ENCODE results near the gene PCBP3.

The PCBP3 gene

DNA sequence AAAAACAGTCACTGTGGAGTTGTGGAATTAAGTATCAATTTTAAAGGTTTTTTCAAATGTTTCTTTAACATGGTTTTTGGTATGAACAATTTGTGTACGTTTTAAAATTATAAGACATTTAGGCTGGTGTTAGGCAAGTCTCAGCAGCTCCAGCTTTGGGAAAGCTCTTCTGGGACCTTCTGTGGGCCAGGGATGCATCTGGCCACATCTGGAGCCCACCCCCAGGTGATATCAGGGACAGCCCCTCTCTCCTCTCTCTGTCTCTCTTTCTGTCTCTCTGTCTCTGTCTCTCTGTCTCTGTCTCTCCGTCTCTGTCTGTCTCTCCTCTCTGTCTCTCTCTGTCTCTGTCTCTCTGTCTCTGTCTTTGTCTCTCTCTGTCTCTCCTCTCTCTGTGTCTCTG, 336.7 kb downstream of the PCBP3 start:
- H3K4me1 ChIP-seq (ENCODE audit: insufficient read depth, low read length) = peaks cover 19% of the 10 kb centered on the region
- peaks cover 3% of the 10 kb centered on the region for H3K27me3 ChIP-seq (ENCODE audit: insufficient read depth, low read length)
- H2AFZ ChIP-seq (ENCODE audit: low read depth, low read length) = no peak overlapping the region
- H3K4me3 ChIP-seq (ENCODE audit: low read length) = no peak overlapping the region
- H3K36me3 ChIP-seq (ENCODE audit: insufficient read depth, low read length) = peaks cover 8% of the 10 kb centered on the region
- no peaks in the 10 kb centered on the region for H3K9me3 ChIP-seq (ENCODE audit: low read length)

DNA sequence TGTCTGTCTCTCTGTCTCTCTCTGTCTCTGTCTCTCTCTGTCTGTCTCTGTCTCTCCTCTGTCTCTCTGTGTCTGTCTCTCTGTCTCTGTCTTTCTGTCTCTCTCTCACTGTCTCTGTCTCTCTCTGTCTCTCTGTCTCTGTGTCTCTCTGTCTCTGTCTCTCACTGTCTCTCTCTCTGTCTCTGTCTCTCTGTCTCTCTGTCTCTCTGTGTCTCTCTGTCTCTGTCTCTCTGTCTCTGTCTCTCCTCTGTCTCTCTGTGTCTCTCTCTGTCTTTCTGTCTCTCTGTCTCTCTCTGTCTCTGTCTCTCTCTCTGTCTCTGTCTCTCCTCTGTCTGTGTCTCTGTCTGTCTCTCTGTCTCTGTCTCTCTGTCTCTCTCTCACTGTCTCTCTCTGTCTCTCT, 337.2 kb downstream of the PCBP3 start:
- H3K4me1 ChIP-seq (ENCODE audit: insufficient read depth, low read length) = peaks cover 19% of the 10 kb centered on the region
- no peaks in the 10 kb centered on the region for H3K9me3 ChIP-seq (ENCODE audit: low read length)
- peaks cover 13% of the 10 kb centered on the region for H3K36me3 ChIP-seq (ENCODE audit: insufficient read depth, low read length)
- peaks cover 2% of the 10 kb centered on the region for H3K27me3 ChIP-seq (ENCODE audit: insufficient read depth, low read length)
- peak overlapping the region; percentile 38 for H3K4me3 ChIP-seq (ENCODE audit: low read length)
- H2AFZ ChIP-seq (ENCODE audit: low read depth, low read length) = peak overlapping the region; percentile 41

DNA sequence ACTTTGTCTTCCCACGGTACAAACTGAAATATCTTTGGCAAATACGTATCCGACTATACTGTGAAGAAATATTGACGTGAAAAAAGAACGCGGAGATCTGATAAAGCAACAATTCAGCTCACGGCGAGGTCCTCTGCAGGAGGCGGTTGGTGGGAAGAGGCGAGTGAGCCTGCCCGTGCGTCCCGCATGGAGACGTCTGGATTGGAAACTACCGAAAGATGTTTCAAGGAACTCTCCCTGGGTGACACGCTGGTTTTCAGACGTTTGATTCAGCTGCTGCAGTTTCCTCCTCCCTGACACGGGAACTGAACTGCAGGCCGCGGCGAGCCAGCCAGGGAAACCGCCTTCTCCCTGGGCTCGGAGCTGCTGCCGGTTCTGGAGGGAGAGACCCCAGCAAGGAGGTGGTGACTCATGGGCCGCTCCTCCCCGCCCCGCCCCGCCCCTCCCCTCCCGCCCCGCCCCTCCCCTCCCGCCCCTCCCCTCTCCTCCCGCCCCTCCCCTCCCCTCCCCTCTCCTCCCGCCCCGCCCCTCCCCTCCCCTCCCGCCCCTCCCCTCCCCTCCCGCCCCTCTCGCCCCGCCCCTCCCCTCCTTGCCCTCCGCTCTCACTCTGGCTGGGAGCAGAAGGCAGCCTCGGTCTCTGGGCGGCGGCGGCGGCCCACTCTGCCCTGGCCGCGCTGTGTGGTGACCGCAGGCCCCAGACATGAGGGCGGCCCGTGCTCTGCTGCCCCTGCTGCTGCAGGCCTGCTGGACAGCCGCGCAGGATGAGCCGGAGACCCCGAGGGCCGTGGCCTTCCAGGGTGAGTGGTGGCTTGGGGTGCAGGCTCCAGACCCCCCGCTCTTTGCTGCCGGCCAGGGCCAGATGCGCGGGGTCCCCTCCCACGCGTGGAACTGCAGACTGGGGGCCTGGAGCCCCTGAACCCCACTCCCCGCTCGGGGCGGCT, 337.9 kb downstream of the PCBP3 start, which contains the start of gene COL6A1:
Gene COL6A1, plus strand, starts transcription at position 620 of the 941 bp plus-strand sequence. Its CDS starts 81 bp downstream, at position 701.
- no peaks in the 10 kb centered on the region for H3K9me3 ChIP-seq (ENCODE audit: low read length)
- peaks cover 2% of the 10 kb centered on the region for H3K27me3 ChIP-seq (ENCODE audit: insufficient read depth, low read length)
- H3K36me3 ChIP-seq (ENCODE audit: insufficient read depth, low read length) = peaks cover 20% of the 10 kb centered on the region
- peak within 1 kb of the TSS; percentile 93 for H3K4me3 ChIP-seq (ENCODE audit: low read length)
- peaks cover 19% of the 10 kb centered on the region for H3K4me1 ChIP-seq (ENCODE audit: insufficient read depth, low read length)
- peak within 1 kb of the TSS; percentile 52 for H2AFZ ChIP-seq (ENCODE audit: low read depth, low read length)

DNA sequence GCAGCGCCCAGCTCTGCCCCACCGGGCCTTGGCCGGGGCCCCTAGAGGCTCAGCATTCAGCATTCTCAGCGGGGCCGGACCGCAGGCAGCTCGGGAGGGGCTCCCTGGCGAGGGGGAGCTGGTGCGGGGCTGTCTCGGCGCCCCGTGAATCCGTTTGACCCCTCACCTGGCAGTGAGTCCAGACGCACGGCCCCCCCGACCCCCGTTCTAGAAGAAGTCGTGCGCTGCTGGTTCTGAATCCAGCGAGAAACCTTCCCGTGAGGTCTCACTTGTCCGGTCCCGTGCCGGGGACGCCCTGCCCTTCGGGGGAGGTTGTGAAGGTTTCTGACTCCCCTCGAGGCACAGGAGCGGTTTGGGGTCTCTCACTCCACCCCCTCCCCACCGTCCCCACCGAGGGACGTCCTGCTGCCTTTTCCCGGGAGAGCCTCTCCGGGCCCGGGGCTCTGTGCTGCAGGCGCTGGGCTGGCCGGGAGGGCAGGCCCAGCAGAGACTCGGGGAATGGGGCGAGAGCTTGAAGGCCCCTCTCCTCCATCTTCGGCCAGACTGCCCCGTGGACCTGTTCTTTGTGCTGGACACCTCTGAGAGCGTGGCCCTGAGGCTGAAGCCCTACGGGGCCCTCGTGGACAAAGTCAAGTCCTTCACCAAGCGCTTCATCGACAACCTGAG, 338.7 kb downstream of the PCBP3 start:
- peaks cover 24% of the 10 kb centered on the region for H3K36me3 ChIP-seq (ENCODE audit: insufficient read depth, low read length)
- H3K4me1 ChIP-seq (ENCODE audit: insufficient read depth, low read length) = peaks cover 19% of the 10 kb centered on the region
- peaks cover 2% of the 10 kb centered on the region for H3K27me3 ChIP-seq (ENCODE audit: insufficient read depth, low read length)
- peak overlapping the region; percentile 52 for H2AFZ ChIP-seq (ENCODE audit: low read depth, low read length)
- H3K9me3 ChIP-seq (ENCODE audit: low read length) = peaks cover 2% of the 10 kb centered on the region
- H3K4me3 ChIP-seq (ENCODE audit: low read length) = peak overlapping the region; percentile 93

DNA sequence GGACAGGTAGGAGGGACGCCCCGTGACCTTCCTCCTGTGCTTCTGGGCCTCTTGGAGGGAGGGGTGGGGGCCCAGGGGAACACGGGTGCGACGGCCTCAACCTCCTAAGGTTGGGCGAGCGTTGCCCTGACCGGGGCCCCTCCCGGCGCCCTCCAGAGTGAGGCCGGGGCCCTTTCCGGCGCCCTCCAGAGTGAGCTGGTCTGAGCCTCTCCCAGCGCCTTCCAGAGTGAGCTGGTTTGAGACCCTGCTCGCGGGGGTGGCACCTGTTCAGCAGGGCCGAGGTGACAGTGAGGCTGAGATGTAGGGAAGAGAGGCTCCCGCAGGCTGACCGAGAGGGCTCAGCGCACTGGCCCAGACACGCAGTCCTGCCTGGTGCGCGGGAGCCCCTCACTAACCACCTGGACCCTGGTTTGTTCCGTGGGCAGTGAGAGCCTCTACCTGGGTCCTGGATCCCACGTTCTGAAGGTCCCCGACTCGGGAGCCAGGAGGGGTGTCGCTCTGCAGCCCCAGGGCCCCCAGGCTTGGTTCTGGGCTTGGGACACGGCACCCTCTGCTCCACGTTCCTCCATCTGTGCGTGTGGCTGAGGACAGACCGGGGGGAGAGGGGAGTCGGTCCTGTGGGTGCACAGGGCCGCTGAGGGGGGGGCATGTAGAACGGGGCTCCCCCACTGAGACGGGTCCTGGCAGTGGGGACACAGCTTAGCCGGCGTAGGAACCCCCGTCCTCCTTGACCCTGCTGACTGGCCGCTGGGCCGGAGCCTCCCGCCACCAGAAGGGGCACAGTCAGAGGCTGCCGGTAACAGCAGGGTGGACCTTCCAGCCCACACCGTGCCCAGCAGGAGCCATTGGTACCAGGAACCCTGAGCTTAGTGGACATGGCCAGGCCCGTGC, 339.5 kb downstream of the PCBP3 start:
- H3K4me3 ChIP-seq (ENCODE audit: low read length) = peak overlapping the region; percentile 93
- H3K4me1 ChIP-seq (ENCODE audit: insufficient read depth, low read length) = peaks cover 19% of the 10 kb centered on the region
- peaks cover 2% of the 10 kb centered on the region for H3K9me3 ChIP-seq (ENCODE audit: low read length)
- peak overlapping the region; percentile 52 for H2AFZ ChIP-seq (ENCODE audit: low read depth, low read length)
- H3K36me3 ChIP-seq (ENCODE audit: insufficient read depth, low read length) = peaks cover 27% of the 10 kb centered on the region
- H3K27me3 ChIP-seq (ENCODE audit: insufficient read depth, low read length) = no peaks in the 10 kb centered on the region

DNA sequence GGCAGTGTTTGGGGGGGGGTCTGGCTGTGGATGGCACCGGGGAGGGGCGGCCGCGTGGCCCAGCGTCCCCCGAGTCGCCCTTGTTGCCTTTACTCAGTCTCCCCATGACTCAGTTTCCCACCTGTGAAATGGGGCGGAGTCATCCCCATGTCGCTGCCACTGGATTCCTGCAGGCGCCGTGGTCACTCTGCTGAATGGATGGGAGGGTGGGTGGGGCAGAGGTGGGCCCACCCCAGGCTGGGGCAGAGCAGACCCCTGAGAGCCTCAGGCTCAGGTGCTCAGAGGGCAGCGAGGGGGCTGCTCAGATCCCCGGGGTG, 340.1 kb downstream of the PCBP3 start:
- Histone ChIP-seq H3K36me3 (ENCODE audit: insufficient read depth, low read length) (peaks cover 28% of the 10 kb centered on the region), H2AFZ (ENCODE audit: low read depth, low read length) (no peak overlapping the region), H3K4me3 (ENCODE audit: low read length) (no peak overlapping the region), H3K9me3 (ENCODE audit: low read length) (peaks cover 2% of the 10 kb centered on the region), H3K27me3 (ENCODE audit: insufficient read depth, low read length) (no peaks in the 10 kb centered on the region), H3K4me1 (ENCODE audit: insufficient read depth, low read length) (peaks cover 19% of the 10 kb centered on the region)

DNA sequence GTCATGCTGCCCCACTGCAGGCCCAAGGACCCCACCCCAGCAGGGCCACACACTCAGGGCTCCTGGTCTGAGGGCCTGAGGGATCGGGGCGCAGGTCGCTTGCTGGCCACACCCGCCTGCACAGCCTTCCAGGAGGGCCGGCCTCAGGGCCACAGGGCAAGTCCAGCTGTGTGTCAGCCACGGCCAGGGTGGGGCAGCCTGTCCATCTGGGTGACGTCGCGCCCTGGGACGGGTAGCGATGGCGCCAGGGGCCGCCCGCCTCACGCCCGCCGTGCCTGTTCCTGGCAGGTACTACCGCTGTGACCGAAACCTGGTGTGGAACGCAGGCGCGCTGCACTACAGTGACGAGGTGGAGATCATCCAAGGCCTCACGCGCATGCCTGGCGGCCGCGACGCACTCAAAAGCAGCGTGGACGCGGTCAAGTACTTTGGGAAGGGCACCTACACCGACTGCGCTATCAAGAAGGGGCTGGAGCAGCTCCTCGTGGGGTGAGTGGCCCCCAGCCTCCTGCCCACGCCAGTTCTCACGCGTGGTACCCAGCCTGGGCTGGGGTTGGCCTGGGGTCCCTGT, 340.5 kb downstream of the PCBP3 start:
- Histone ChIP-seq H3K4me1 (ENCODE audit: insufficient read depth, low read length) (peaks cover 19% of the 10 kb centered on the region), H3K4me3 (ENCODE audit: low read length) (no peak overlapping the region), H3K27me3 (ENCODE audit: insufficient read depth, low read length) (no peaks in the 10 kb centered on the region), H3K9me3 (ENCODE audit: low read length) (peaks cover 2% of the 10 kb centered on the region), H3K36me3 (ENCODE audit: insufficient read depth, low read length) (peaks cover 30% of the 10 kb centered on the region), H2AFZ (ENCODE audit: low read depth, low read length) (no peak overlapping the region)

DNA sequence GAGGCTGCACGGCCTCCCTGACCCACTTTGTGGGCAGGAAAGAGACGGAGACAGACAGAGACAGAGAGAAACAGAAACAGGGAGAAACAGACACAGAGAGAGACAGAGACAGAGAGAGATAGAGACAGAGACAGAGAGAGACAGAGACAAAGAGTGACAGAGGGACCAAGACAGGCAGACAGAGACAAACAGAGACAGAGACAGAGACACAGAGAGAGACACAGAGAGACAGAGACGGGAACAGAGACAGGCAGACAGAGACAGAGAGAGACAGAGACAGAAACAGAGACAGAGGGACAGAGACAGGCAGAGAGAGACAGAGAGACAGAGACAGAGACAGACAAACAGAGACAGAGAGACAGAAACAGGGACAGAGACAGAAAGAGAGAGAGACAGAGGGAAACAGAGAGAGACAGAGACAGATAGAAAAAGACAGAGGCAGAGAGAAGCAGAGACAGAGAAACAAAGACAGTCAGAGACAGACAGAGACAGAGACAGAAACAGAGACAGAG, 341.1 kb downstream of the PCBP3 start:
- Histone ChIP-seq H3K36me3 (ENCODE audit: insufficient read depth, low read length) (peaks cover 32% of the 10 kb centered on the region), H3K9me3 (ENCODE audit: low read length) (peaks cover 2% of the 10 kb centered on the region), H3K4me3 (ENCODE audit: low read length) (no peak overlapping the region), H3K27me3 (ENCODE audit: insufficient read depth, low read length) (no peaks in the 10 kb centered on the region), H2AFZ (ENCODE audit: low read depth, low read length) (no peak overlapping the region), H3K4me1 (ENCODE audit: insufficient read depth, low read length) (peaks cover 19% of the 10 kb centered on the region)

DNA sequence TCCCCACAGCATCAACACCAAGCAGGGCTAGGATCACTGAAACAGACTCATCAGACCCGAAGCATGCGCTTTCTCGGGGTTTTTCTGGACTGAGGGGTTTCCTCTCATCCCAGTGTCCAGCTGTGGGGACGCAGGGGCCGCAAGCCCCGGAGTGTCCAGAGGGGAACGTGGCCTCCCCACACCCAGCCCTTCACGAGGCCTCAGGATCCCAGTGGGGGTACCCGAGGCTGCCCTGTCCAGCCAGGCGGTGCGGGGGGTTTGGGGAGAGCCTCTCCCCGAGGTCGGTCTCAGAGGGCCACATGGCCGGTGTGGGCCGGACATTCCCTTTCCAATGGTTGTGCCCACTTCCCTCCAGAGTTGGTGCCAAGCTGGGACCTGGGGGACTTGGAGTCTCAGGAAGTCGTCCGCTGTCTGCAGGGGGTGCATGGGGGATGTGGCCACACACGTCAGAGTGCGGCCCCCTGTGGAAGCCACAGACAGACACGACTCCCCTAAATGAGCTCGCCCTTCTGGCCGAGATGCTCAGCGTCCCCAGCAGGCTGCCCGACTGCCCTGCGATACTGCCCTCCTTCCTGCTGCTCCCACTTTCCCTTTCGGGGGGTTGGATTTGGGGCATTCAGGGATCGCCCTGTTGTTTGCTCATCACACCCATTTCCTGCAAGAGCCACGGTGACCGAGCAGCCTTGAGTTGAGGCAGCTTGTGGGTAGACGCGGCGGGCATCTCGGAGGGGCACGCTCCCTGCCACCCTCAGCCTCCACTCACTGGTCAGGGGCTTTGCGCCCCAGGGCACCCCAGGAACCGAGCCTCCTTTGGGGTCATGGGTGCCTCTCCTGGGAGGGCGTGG, 342.2 kb downstream of the PCBP3 start:
- Histone ChIP-seq H3K9me3 (ENCODE audit: low read length) (peaks cover 2% of the 10 kb centered on the region), H3K27me3 (ENCODE audit: insufficient read depth, low read length) (no peaks in the 10 kb centered on the region), H3K4me1 (ENCODE audit: insufficient read depth, low read length) (peaks cover 19% of the 10 kb centered on the region), H3K4me3 (ENCODE audit: low read length) (no peak overlapping the region), H2AFZ (ENCODE audit: low read depth, low read length) (no peak overlapping the region), H3K36me3 (ENCODE audit: insufficient read depth, low read length) (peaks cover 38% of the 10 kb centered on the region)

DNA sequence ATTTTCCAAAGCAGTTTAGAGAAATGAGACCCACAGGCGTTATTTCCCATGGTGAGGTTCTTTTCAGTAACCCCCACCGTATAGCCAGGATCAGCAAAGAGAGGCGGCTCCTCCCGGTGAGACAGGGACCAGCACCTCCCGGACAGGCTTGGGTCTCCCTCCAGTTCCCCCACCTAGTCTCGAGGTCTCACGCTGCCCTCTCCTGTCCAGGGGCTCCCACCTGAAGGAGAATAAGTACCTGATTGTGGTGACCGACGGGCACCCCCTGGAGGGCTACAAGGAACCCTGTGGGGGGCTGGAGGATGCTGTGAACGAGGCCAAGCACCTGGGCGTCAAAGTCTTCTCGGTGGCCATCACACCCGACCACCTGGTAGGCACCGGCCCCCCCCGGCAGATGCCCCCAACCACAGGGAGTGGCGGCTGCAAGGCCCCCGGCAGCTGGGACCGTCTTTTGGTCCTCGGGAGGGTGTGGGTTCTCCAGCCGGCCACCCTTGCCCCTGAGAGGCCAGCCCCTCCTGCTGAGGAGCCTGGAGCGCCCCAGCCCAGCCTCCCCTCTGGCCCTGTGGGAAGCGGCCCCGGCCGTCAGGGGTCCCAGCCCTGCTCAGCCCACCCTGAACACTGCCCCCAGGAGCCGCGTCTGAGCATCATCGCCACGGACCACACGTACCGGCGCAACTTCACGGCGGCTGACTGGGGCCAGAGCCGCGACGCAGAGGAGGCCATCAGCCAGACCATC, 343.0 kb downstream of the PCBP3 start:
- no peak overlapping the region for H3K4me3 ChIP-seq (ENCODE audit: low read length)
- no peaks in the 10 kb centered on the region for H3K27me3 ChIP-seq (ENCODE audit: insufficient read depth, low read length)
- peaks cover 43% of the 10 kb centered on the region for H3K36me3 ChIP-seq (ENCODE audit: insufficient read depth, low read length)
- no peak overlapping the region for H2AFZ ChIP-seq (ENCODE audit: low read depth, low read length)
- peaks cover 2% of the 10 kb centered on the region for H3K9me3 ChIP-seq (ENCODE audit: low read length)
- peaks cover 13% of the 10 kb centered on the region for H3K4me1 ChIP-seq (ENCODE audit: insufficient read depth, low read length)

DNA sequence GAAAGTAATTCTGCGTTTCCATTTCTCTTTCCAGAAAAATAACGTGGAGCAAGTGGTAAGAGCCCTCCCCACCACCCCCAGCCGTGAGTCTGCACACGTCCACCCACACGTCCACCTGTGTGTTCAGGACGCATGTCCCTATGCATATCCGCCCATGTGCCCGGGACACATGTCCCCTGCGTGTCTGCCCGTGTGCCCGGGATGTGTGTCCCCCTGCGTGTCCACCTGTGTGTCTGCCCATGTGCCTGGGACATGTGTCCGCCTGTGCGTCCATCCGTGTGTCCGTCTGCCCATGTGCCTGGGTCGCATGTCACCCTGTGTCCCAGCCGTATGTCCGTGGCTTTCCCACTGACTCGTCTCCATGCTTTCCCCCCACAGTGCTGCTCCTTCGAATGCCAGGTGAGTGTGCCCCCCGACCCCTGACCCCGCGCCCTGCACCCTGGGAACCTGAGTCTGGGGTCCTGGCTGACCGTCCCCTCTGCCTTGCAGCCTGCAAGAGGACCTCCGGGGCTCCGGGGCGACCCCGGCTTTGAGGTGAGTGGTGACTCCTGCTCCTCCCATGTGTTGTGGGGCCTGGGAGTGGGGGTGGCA, 343.7 kb downstream of the PCBP3 start:
- H3K36me3 ChIP-seq (ENCODE audit: insufficient read depth, low read length) = peaks cover 47% of the 10 kb centered on the region
- H2AFZ ChIP-seq (ENCODE audit: low read depth, low read length) = no peak overlapping the region
- no peaks in the 10 kb centered on the region for H3K27me3 ChIP-seq (ENCODE audit: insufficient read depth, low read length)
- peaks cover 12% of the 10 kb centered on the region for H3K4me1 ChIP-seq (ENCODE audit: insufficient read depth, low read length)
- H3K9me3 ChIP-seq (ENCODE audit: low read length) = peaks cover 2% of the 10 kb centered on the region
- no peak overlapping the region for H3K4me3 ChIP-seq (ENCODE audit: low read length)

Measured in neuron (in vitro differentiated cells).